ENCODE results near the gene SSC5D. TPM values are rescaled to one million over a fixed set of nuclear protein-coding genes. Genes with fewer than 3 reads are reported as not detected.

Gene SSC5D
- total RNA-seq, 2 experiments from 2014 or later: 0.42 to 1.3 TPM

- Histone ChIP-seq H3K27me3 (ENCODE audit: control insufficient read depth in 1 of 2, insufficient read depth in 2 of 2, low read length in 2 of 2) (peaks cover 3 to 6% of the 10 kb centered on the region in 2 experiments), H3K36me3 (ENCODE audit: insufficient read depth, low read length) (no peaks in the 10 kb centered on the region), H3K4me3 (ENCODE audit: low read length) (no peak overlapping the region), H3K9me3 (ENCODE audit: control insufficient read depth in 1 of 2, insufficient read depth in 1 of 2, low read length in 2 of 2) (no peaks in the 10 kb centered on the region), H3K27ac (ENCODE audit: low read depth in 1 of 2, low read length in 2 of 2) (no peak overlapping the region), H3K4me1 (ENCODE audit: insufficient read depth, low read length) (no peaks in the 10 kb centered on the region)
- Mint-ChIP-seq H3K4me3 (no peak overlapping the region), H3K36me3 (ENCODE audit: low read depth) (no peaks in the 10 kb centered on the region), H3K9me3 (no peaks in the 10 kb centered on the region), H3K4me1 (ENCODE audit: low read depth) (no peaks in the 10 kb centered on the region), H3K27me3 (peaks cover 11% of the 10 kb centered on the region), H3K27ac (no peak overlapping the region)
- DNase-seq (no peak), ATAC-seq (ENCODE audit: poor library complexity) (no peak)
- CTCF ChIA-PET: no interaction called here
- intact Hi-C loops (cut with DNase I, micrococcal nuclease): no loop called here
- POLR2A ChIA-PET: no interaction called here
- TF ChIP-seq, protein P1, sequence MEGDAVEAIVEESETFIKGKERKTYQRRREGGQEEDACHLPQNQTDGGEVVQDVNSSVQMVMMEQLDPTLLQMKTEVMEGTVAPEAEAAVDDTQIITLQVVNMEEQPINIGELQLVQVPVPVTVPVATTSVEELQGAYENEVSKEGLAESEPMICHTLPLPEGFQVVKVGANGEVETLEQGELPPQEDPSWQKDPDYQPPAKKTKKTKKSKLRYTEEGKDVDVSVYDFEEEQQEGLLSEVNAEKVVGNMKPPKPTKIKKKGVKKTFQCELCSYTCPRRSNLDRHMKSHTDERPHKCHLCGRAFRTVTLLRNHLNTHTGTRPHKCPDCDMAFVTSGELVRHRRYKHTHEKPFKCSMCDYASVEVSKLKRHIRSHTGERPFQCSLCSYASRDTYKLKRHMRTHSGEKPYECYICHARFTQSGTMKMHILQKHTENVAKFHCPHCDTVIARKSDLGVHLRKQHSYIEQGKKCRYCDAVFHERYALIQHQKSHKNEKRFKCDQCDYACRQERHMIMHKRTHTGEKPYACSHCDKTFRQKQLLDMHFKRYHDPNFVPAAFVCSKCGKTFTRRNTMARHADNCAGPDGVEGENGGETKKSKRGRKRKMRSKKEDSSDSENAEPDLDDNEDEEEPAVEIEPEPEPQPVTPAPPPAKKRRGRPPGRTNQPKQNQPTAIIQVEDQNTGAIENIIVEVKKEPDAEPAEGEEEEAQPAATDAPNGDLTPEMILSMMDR (IDR thresholded peaks at IDR 0.05): no peak
These were observed 66.1 kb downstream of the SSC5D start for GRCh38 chr19:55554302-55554701.

DNA sequence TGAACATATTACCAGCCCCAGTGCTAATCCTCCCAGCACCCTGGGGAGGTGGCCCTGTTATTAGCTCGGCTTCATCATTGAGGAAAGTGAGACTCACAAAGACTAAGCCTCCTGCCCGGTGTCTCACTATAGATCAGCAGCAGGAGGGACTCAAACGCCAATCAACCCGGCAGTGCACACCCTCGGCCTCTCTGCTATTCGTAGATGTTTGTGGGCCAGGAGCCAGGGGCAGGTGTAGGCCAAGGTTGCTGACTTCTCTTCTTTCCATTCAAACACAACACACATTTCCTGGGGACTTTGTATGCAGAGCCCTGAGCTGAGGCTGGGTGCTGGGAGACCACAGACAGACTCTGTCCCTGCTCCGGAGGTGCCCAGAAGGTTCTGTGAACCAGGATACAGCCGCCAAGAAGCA, 66.5 kb downstream of the SSC5D start:
- no peak for ATAC-seq (ENCODE audit: poor library complexity)
- CTCF ChIA-PET: no interaction called here
- DNase-seq: no peak

GRCh38 chr19:55559684-55560083, 71.4 kb downstream of the SSC5D start:
- ATAC-seq (ENCODE audit: poor library complexity): no peak
- intact Hi-C loops (cut with DNase I, micrococcal nuclease): no loop called here
- CTCF ChIA-PET: interaction anchor here (0.7 kb wide), 1 partner anchor 61 kb away, joined by 3 read pairs; no protein-coding TSS in a partner anchor
- Histone ChIP-seq H3K4me1 (ENCODE audit: insufficient read depth, low read length) (no peaks in the 10 kb centered on the region), H3K4me3 (ENCODE audit: low read length) (no peak overlapping the region), H3K36me3 (ENCODE audit: insufficient read depth, low read length) (no peaks in the 10 kb centered on the region), H3K27ac (ENCODE audit: low read depth in 1 of 2, low read length in 2 of 2) (no peak overlapping the region), H3K9me3 (ENCODE audit: control insufficient read depth in 1 of 2, insufficient read depth in 1 of 2, low read length in 2 of 2) (peaks cover 0 to 5% of the 10 kb centered on the region in 2 experiments), H3K27me3 (ENCODE audit: control insufficient read depth in 1 of 2, insufficient read depth in 2 of 2, low read length in 2 of 2) (peaks cover 0 to 2% of the 10 kb centered on the region in 2 experiments)
- Mint-ChIP-seq H3K27ac (no peak overlapping the region), H3K27me3 (peaks cover 4% of the 10 kb centered on the region), H3K36me3 (ENCODE audit: low read depth) (no peaks in the 10 kb centered on the region), H3K9me3 (no peaks in the 10 kb centered on the region), H3K4me1 (ENCODE audit: low read depth) (no peaks in the 10 kb centered on the region), H3K4me3 (no peak overlapping the region)
- no peak for DNase-seq
- POLR2A ChIA-PET: no interaction called here
- TF ChIP-seq, protein P1 (IDR thresholded peaks at IDR 0.05): no peak

More for the DNA sequence above, 66.5 kb downstream of the SSC5D start:
- no peaks in the 10 kb centered on the region for H3K36me3 ChIP-seq (ENCODE audit: insufficient read depth, low read length)
- H3K9me3 Mint-ChIP-seq: no peaks in the 10 kb centered on the region
- no peaks in the 10 kb centered on the region for H3K4me1 Mint-ChIP-seq (ENCODE audit: low read depth)
- H3K4me1 ChIP-seq (ENCODE audit: insufficient read depth, low read length): no peaks in the 10 kb centered on the region
- intact Hi-C loops (cut with DNase I, micrococcal nuclease): no loop called here
- peaks cover 8% of the 10 kb centered on the region for H3K27me3 Mint-ChIP-seq
- no peak overlapping the region for H3K27ac ChIP-seq (ENCODE audit: low read depth in 1 of 2, low read length in 2 of 2)
- H3K36me3 Mint-ChIP-seq (ENCODE audit: low read depth): no peaks in the 10 kb centered on the region
- POLR2A ChIA-PET: no interaction called here
- no peaks in the 10 kb centered on the region for H3K9me3 ChIP-seq (ENCODE audit: control insufficient read depth in 1 of 2, insufficient read depth in 1 of 2, low read length in 2 of 2)
- H3K27me3 ChIP-seq (ENCODE audit: control insufficient read depth in 1 of 2, insufficient read depth in 2 of 2, low read length in 2 of 2): peaks cover 0 to 6% of the 10 kb centered on the region in 2 experiments
- no peak overlapping the region for H3K4me3 Mint-ChIP-seq
- H3K4me3 ChIP-seq (ENCODE audit: low read length): no peak overlapping the region
- TF ChIP-seq, protein P1 (IDR thresholded peaks at IDR 0.05): no peak
- H3K27ac Mint-ChIP-seq: no peak overlapping the region

All from CD4-positive, alpha-beta T cell (primary cell).